Measurements from ENCODE around the gene MAPK11. TPM values are rescaled to one million over a fixed set of nuclear protein-coding genes. Genes with fewer than 3 reads are reported as not detected.

The MAPK11 gene
- total RNA-seq (1 to 10 TPM in 3 of 4 donors, under 1 TPM in 1; 0.82 to 6.6 (median 4.5) TPM), polyA plus RNA-seq (1 to 10 TPM in 2 of 3 donors, under 1 TPM in 1; 0.23 to 7.3 (median 1.2) TPM)

- H3K27ac ChIP-seq = peak within 1 kb of the TSS; percentile 52 to 72 (median 56)
- H3K9me3 ChIP-seq = no peaks in the 10 kb centered on the region
- H3K4me3 ChIP-seq = peak within 1 kb of the TSS; percentile 19 to 57 (median 52)
- H3K4me1 ChIP-seq = peaks cover 0 to 59% (median 48%) of the 10 kb centered on the region in 4 donors
- WGBS, 2 donors = 1% methylated on average over 92 of the region's 92 CpGs
- intact Hi-C loops (cut with DNase I) = no loop called here
- peaks cover 0 to 4% (median 2%) of the 10 kb centered on the region in 4 donors for H3K36me3 ChIP-seq
- peaks cover 4 to 39% (median 23%) of the 10 kb centered on the region in 3 donors for H3K27me3 ChIP-seq
- TF ChIP-seq POLR2AphosphoS5 (IDR thresholded peaks at IDR 0.05) = no peak
- no peak for TF ChIP-seq EP300 (IDR thresholded peaks at IDR 0.05)
- no peak for TF ChIP-seq CTCF (IDR thresholded peaks at IDR 0.05)
- no peak for DNase-seq
Observed at GRCh38 chr22:50269970-50270665, at the start of gene MAPK11. TSS of gene MAPK11 (minus strand) at chr22:50270380. CDS start at chr22:50270292, 88 bp downstream.

- Histone ChIP-seq H3K4me3 (no peak overlapping the region), H3K27me3 (no peaks in the 10 kb centered on the region), H3K36me3 (no peaks in the 10 kb centered on the region), H3K4me1 (no peaks in the 10 kb centered on the region), H3K27ac (no peak overlapping the region), H3K9me3 (no peaks in the 10 kb centered on the region)
- intact Hi-C loops (cut with DNase I) = no loop called here
- TF ChIP-seq EP300 (IDR thresholded peaks at IDR 0.05) = no peak
- no peak for TF ChIP-seq CTCF (IDR thresholded peaks at IDR 0.05)
- no peak for TF ChIP-seq POLR2A (IDR thresholded peaks at IDR 0.05)
- no peak for TF ChIP-seq POLR2AphosphoS5 (IDR thresholded peaks at IDR 0.05)
- WGBS, 2 donors = 92 to 95% methylated on average over 15 of the region's 15 CpGs
- DNase-seq = no peak
Observed at GRCh38 chr22:50319503-50319951, 49.3 kb upstream of the MAPK11 start.

- no peak for DNase-seq
- Histone ChIP-seq H3K9me3 (no peaks in the 10 kb centered on the region), H3K27ac (no peak overlapping the region), H3K27me3 (no peaks in the 10 kb centered on the region), H3K4me1 (no peaks in the 10 kb centered on the region), H3K4me3 (no peak overlapping the region), H3K36me3 (no peaks in the 10 kb centered on the region)
- intact Hi-C loops (cut with DNase I) = no loop called here
- WGBS, 2 donors = 81 to 82% methylated on average over 21 of the region's 21 CpGs
- no peak for TF ChIP-seq POLR2AphosphoS5 (IDR thresholded peaks at IDR 0.05)
- TF ChIP-seq CTCF (IDR thresholded peaks at IDR 0.05) = no peak
- TF ChIP-seq EP300 (IDR thresholded peaks at IDR 0.05) = no peak
- TF ChIP-seq POLR2A (IDR thresholded peaks at IDR 0.05) = no peak
Observed at GRCh38 chr22:50318698-50319411, 48.7 kb upstream of the MAPK11 start.

- Histone ChIP-seq H3K4me3 (no peak overlapping the region), H3K4me1 (no peaks in the 10 kb centered on the region), H3K27ac (no peak overlapping the region), H3K27me3 (no peaks in the 10 kb centered on the region), H3K9me3 (no peaks in the 10 kb centered on the region), H3K36me3 (no peaks in the 10 kb centered on the region)
- WGBS, 2 donors = 87 to 91% methylated on average over 7 of the region's 7 CpGs
- TF ChIP-seq EP300 (IDR thresholded peaks at IDR 0.05) = no peak
- no peak for TF ChIP-seq POLR2A (IDR thresholded peaks at IDR 0.05)
- no peak for TF ChIP-seq POLR2AphosphoS5 (IDR thresholded peaks at IDR 0.05)
- no peak for TF ChIP-seq CTCF (IDR thresholded peaks at IDR 0.05)
- intact Hi-C loops (cut with DNase I) = no loop called here
- DNase-seq = no peak
Observed at GRCh38 chr22:50318356-50318697, 48.1 kb upstream of the MAPK11 start.

Measured in sigmoid colon (tissue), 7 donors.